Esophagus squamous epithelium (tissue), 5 donors: ENCODE results near the gene SPATA19. TPM values are rescaled to one million over a fixed set of nuclear protein-coding genes. Genes with fewer than 3 reads are reported as not detected.
"Not testable (repeated sequence)": the region's sequence is repeated elsewhere in the genome, so short reads cannot be mapped to it uniquely, and the experiment has no call there.

Experiments
- DNase-seq: peaks from one replicate; lab custom pipeline; 2025; lab: John Stamatoyannopoulos, UW
- H3K27ac ChIP-seq, 4 donors: fragments of 200-600 bp; sonication (generic); one replicate each; pipeline ENCODE4 v1.5.1; 2016 to 2019; ENCODE audit warnings: mild to moderate bottlenecking in 1 of 4
- H3K27me3 ChIP-seq, 4 donors: fragments of 200-600 bp; sonication (generic); 1 replicate in 3 of 4; 2 replicates in 1 of 4; pipeline versions ENCODE4 v1.5.1 to v1.6.0; 2017 to 2021; ENCODE audit warnings: antibody characterized with exemption in 1 of 4
- H3K36me3 ChIP-seq, 3 donors: fragments of 200-600 bp; sonication (generic); one replicate each; pipeline ENCODE4 v1.5.1; 2016 to 2019
- H3K4me1 ChIP-seq, 3 donors: fragments of 200-600 bp; sonication (generic); one replicate each; pipeline ENCODE4 v1.5.1; 2017 to 2019
- H3K4me3 ChIP-seq, 4 donors: fragments of 200-600 bp; sonication (generic); 1 replicate in 3 of 4; 2 replicates in 1 of 4; pipeline ENCODE4 v1.5.1; 2016 to 2019; ENCODE audit warnings: mild to moderate bottlenecking in 2 of 4, moderate library complexity in 1 of 4
- H3K9me3 ChIP-seq, 3 donors: fragments of 200-600 bp; sonication (generic); one replicate each; pipeline ENCODE4 v1.5.1; 2016 to 2019
- POLR2A ChIP-seq, 4 donors: fragments of 450-650 bp; IDR thresholded peaks; one replicate each; pipeline ENCODE4 v1.6.1; 2017; ENCODE audit warnings: antibody characterized with exemption in 4 of 4, mild to moderate bottlenecking in 4 of 4, moderate library complexity in 3 of 4
- WGBS, 2 donors: methylation state at CpG; one replicate each; pipeline ENCODE4 v1.1.5; 2018; 5-methylcytosine and 5-hydroxymethylcytosine counted together
- intact Hi-C: fragments of 100-400 bp; cut with DNase I; formaldehyde crosslinking; loops from one replicate; pipeline ENCODE4 v1.15.0; 2022
- total RNA-seq, 4 donors: library from RNA; depleted of rRNA; stranded (reverse); fragments of >200 nt; gene quantifications; one replicate each; pipeline ENCODE4 v1.1.0, GENCODE V29; 2016
- TF ChIP-seq, protein P1 (sequence below), 6 experiments: fragments of 450-650 bp in 4 of 6; fragments of 200-600 bp in 2 of 6; sonication (generic) in 2 of 6; IDR thresholded peaks; one replicate each; pipeline ENCODE4 v1.5.1; 2016 to 2019; ENCODE audit warnings: antibody characterized with exemption in 6 of 6, mild to moderate bottlenecking in 4 of 6, moderate library complexity in 4 of 6
- donor health status: DM: yes; HTN: yes; CAD: no.

The SPATA19 gene
- total RNA-seq, 4 donors from 2014 or later: not detected

GRCh38 chr11:133867456-133867855 is 22.1 kb upstream of the SPATA19 start:
- intact Hi-C loops: no loop called here
- DNase-seq: no peak
- peaks cover 0 to 7% (median 0%) of the 10 kb centered on the region in 4 donors for H3K27me3 ChIP-seq
- H3K4me1 ChIP-seq: no peaks in the 10 kb centered on the region
- H3K9me3 ChIP-seq: no peaks in the 10 kb centered on the region
- TF ChIP-seq, protein P1, sequence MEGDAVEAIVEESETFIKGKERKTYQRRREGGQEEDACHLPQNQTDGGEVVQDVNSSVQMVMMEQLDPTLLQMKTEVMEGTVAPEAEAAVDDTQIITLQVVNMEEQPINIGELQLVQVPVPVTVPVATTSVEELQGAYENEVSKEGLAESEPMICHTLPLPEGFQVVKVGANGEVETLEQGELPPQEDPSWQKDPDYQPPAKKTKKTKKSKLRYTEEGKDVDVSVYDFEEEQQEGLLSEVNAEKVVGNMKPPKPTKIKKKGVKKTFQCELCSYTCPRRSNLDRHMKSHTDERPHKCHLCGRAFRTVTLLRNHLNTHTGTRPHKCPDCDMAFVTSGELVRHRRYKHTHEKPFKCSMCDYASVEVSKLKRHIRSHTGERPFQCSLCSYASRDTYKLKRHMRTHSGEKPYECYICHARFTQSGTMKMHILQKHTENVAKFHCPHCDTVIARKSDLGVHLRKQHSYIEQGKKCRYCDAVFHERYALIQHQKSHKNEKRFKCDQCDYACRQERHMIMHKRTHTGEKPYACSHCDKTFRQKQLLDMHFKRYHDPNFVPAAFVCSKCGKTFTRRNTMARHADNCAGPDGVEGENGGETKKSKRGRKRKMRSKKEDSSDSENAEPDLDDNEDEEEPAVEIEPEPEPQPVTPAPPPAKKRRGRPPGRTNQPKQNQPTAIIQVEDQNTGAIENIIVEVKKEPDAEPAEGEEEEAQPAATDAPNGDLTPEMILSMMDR (IDR thresholded peaks at IDR 0.05): no peak
- no peak for TF ChIP-seq POLR2A (IDR thresholded peaks at IDR 0.05)
- H3K27ac ChIP-seq: no peak overlapping the region
- no peaks in the 10 kb centered on the region for H3K36me3 ChIP-seq
- H3K4me3 ChIP-seq: no peak overlapping the region

GRCh38 chr11:133865466-133865865 is 20.2 kb upstream of the SPATA19 start:
- DNase-seq: no peak
- Histone ChIP-seq H3K4me1 (no peaks in the 10 kb centered on the region), H3K27me3 (peaks cover 0 to 7% (median 0%) of the 10 kb centered on the region in 4 donors), H3K36me3 (no peaks in the 10 kb centered on the region), H3K9me3 (no peaks in the 10 kb centered on the region), H3K27ac (no peak overlapping the region), H3K4me3 (no peak overlapping the region)
- TF ChIP-seq POLR2A (IDR thresholded peaks at IDR 0.05): no peak
- TF ChIP-seq, protein P1 (IDR thresholded peaks at IDR 0.05): no peak
- intact Hi-C loops: no loop called here
- 88 to 95% methylated on average over 9 of the region's 11 CpGs for WGBS, 2 donors

GRCh38 chr11:133864756-133865155 is 19.4 kb upstream of the SPATA19 start:
- Histone ChIP-seq H3K36me3 (no peaks in the 10 kb centered on the region), H3K4me3 (no peak overlapping the region), H3K4me1 (no peaks in the 10 kb centered on the region), H3K9me3 (no peaks in the 10 kb centered on the region), H3K27me3 (peaks cover 0 to 7% (median 0%) of the 10 kb centered on the region in 4 donors), H3K27ac (no peak overlapping the region)
- intact Hi-C loops: no loop called here
- WGBS, 2 donors: 82 to 94% methylated on average over 2 to 6 of the region's 26 CpGs
- DNase-seq: no peak
- TF ChIP-seq, protein P1 (IDR thresholded peaks at IDR 0.05): no peak
- no peak for TF ChIP-seq POLR2A (IDR thresholded peaks at IDR 0.05)

- no peak for DNase-seq
- Histone ChIP-seq H3K4me3 (no peak overlapping the region), H3K9me3 (peaks cover 0 to 4% (median 0%) of the 10 kb centered on the region in 3 donors), H3K36me3 (no peaks in the 10 kb centered on the region), H3K27me3 (peaks cover 0 to 7% (median 2%) of the 10 kb centered on the region in 4 donors), H3K27ac (no peak overlapping the region), H3K4me1 (peaks cover 0 to 3% (median 0%) of the 10 kb centered on the region in 3 donors)
- TF ChIP-seq, protein P1 (IDR thresholded peaks at IDR 0.05): no peak
- TF ChIP-seq POLR2A (IDR thresholded peaks at IDR 0.05): no peak
- intact Hi-C loops: no loop called here
- 75% methylated on average over 6 of the region's 6 CpGs for WGBS, 2 donors
These were observed 14.8 kb upstream of the SPATA19 start for GRCh38 chr11:133860151-133860550.

GRCh38 chr11:133854330-133854960 is 9.1 kb upstream of the SPATA19 start:
- H3K27me3 ChIP-seq, intact Hi-C loops, H3K9me3 ChIP-seq, H3K4me3 ChIP-seq, DNase-seq, H3K36me3 ChIP-seq: not testable (repeated sequence)
- Histone ChIP-seq H3K27ac (peak overlapping the region; percentile 51 to 77 (median 68)), H3K4me1 (peaks cover 0 to 18% (median 2%) of the 10 kb centered on the region in 3 donors)
- WGBS, 2 donors: 27 to 34% methylated on average over 12 of the region's 13 CpGs
